PC-3 (cell line): ENCODE data around the gene PLXNA1. TPM values are rescaled to one million over a fixed set of nuclear protein-coding genes. Genes with fewer than 3 reads are reported as not detected.

Experiments
- ATAC-seq: fragments of 200-7000 bp; cut with Tn5 transposase; 2 replicates; pipeline ENCODE4 v1.9.1; 2020; ENCODE audit warnings: mild to moderate bottlenecking, moderate library complexity
- BruUV-seq: library from RNA; stranded (reverse); fragments of 400-500 nt; replicated peaks from 2 replicates; lab custom pipeline; 2021; lab: Mats Ljungman, UMichigan
- CTCF ChIA-PET: fragments of 300-600 bp; sonication (Branson Sonifier 250); formaldehyde crosslinking; loops from one replicate; lab custom pipeline; 2022; ENCODE audit warnings: antibody characterized with exemption; lab: Charles Lee
- POLR2A ChIA-PET: fragments of 300-600 bp; sonication (Branson Sonifier 250); formaldehyde crosslinking; loops from one replicate; lab custom pipeline; 2022; ENCODE audit warnings: antibody characterized with exemption; ENCODE audit not compliant: unreplicated experiment; lab: Charles Lee
- DNase-seq: peaks from one replicate; pipeline ENCODE4 v3.0.0-alpha.2; 2015
- H2AFZ ChIP-seq: fragments of 300-600 bp; sonication (generic); 2 replicates; pipeline ENCODE4 v1.6.0; 2016; ENCODE audit warnings: antibody characterized with exemption, low read length
- H3F3A ChIP-seq: fragments of 300-600 bp; sonication (generic); one replicate; pipeline ENCODE4 v1.6.0; 2017; ENCODE audit warnings: antibody characterized with exemption, low read length, control low read depth, mild to moderate bottlenecking; ENCODE audit not compliant: unreplicated experiment
- H3K27ac ChIP-seq: fragments of 300-600 bp; sonication (generic); 2 replicates; pipeline ENCODE4 v1.5.1; 2016; ENCODE audit warnings: mild to moderate bottlenecking, low read length
- H3K27me3 ChIP-seq: fragments of 300-600 bp; sonication (generic); 2 replicates; pipeline ENCODE4 v1.6.1; 2016; ENCODE audit warnings: low read length, mixed read lengths
- H3K36me3 ChIP-seq: fragments of 300-600 bp; sonication (generic); 2 replicates; pipeline ENCODE4 v1.6.1; 2016; ENCODE audit warnings: low read depth, mixed run types, low read length, mixed read lengths
- H3K4me1 ChIP-seq: fragments of 300-600 bp; sonication (generic); 2 replicates; pipeline ENCODE4 v1.5.1; 2016; ENCODE audit warnings: low read length; ENCODE audit not compliant: insufficient read depth
- H3K4me2 ChIP-seq: fragments of 300-600 bp; sonication (generic); 2 replicates; pipeline ENCODE4 v1.6.0; 2016; ENCODE audit warnings: low read length
- H3K4me3 ChIP-seq: fragments of 300-600 bp; sonication (generic); 2 replicates; pipeline ENCODE4 v1.5.1; 2016; ENCODE audit warnings: mild to moderate bottlenecking, low read length, mixed read lengths
- H3K79me2 ChIP-seq: fragments of 300-600 bp; sonication (generic); 2 replicates; pipeline ENCODE4 v1.6.1; 2017; ENCODE audit warnings: low read length, mixed read lengths
- H3K9ac ChIP-seq: fragments of 300-600 bp; sonication (generic); 2 replicates; pipeline ENCODE4 v1.6.0; 2016; ENCODE audit warnings: mild to moderate bottlenecking, low read length
- H3K9me2 ChIP-seq: fragments of 300-600 bp; sonication (generic); replicated peaks from 2 replicates; pipeline ENCODE4 v1.6.1; 2016; ENCODE audit warnings: mixed run types, low read length, mixed read lengths
- H3K9me3 ChIP-seq: fragments of 300-600 bp; sonication (generic); 2 replicates; pipeline ENCODE4 v1.6.1; 2016; ENCODE audit warnings: low read length, mixed read lengths
- H4K20me1 ChIP-seq: fragments of 300-600 bp; sonication (generic); 2 replicates; pipeline ENCODE4 v1.6.1; 2016; ENCODE audit warnings: low read length, mixed read lengths
- EZH2 ChIP-seq: fragments of 300-600 bp; sonication (generic); IDR thresholded peaks from one replicate; pipeline ENCODE4 v1.6.1; 2017; ENCODE audit warnings: antibody characterized with exemption, mild to moderate bottlenecking, low read length; ENCODE audit not compliant: unreplicated experiment
- EZH2phosphoT487 ChIP-seq: fragments of 300-600 bp; sonication (generic); IDR thresholded peaks from 2 replicates; pipeline ENCODE4 v1.6.1; 2018; ENCODE audit warnings: mild to moderate bottlenecking, antibody characterized with exemption, low read length, borderline replicate concordance
- intact Hi-C: fragments of 100-400 bp; cut with micrococcal nuclease; formaldehyde crosslinking; loops from 2 replicates; pipeline ENCODE4 v1.9.0; 2023
- total RNA-seq: library from RNA; depleted of rRNA; stranded (reverse); fragments of >200 nt; gene quantifications from 2 replicates; pipeline ENCODE4 v1.2.3, GENCODE V29; 2014
- TF ChIP-seq, protein P1 (sequence below): fragments of 300-600 bp; sonication (generic); conservative IDR thresholded peaks from 2 replicates; pipeline ENCODE4 v1.5.1; 2017; ENCODE audit warnings: antibody characterized with exemption, low read depth, mild to moderate bottlenecking, low read length

PLXNA1 gene
- total RNA-seq, 1 experiment from 2014 or later = 30.0 TPM

DNA sequence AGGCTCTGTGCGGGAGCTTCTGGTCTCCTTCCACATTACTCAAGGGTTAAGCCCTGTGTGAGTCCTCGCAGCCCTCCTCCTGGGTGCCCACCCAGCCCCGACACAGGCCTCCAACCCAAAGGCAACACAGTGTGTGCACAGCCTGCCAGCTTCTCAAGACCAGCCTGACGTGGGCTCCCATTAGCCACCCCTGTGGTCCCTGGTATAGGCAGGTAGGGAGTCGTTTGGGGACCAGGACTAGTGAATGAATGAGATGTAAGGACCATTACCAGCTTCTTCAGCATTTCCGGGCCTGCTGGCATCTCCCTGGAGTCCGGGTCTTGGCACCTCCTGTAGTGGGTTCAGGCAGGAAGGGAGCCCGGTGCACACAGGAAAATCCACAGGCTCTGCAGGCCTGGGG is 20.2 kb upstream of the PLXNA1 start:
- BruUV-seq = no TSS peak
- no peaks in the 10 kb centered on the region for H3K27me3 ChIP-seq
- no peaks in the 10 kb centered on the region for H3K79me2 ChIP-seq
- ATAC-seq (no peak), DNase-seq (no peak)
- no peaks in the 10 kb centered on the region for H3K9me3 ChIP-seq
- H3K9me2 ChIP-seq = no peaks in the 10 kb centered on the region
- intact Hi-C loops = loop anchor here (5.0 to 10.0 kb wide), 2 partner anchors 35 to 108 kb away; no protein-coding TSS in a partner anchor
- ChIA-PET CTCF (no interaction called here), POLR2A (no interaction called here)
- no peak overlapping the region for H3K27ac ChIP-seq
- no peak overlapping the region for H3K4me3 ChIP-seq
- no peak overlapping the region for H3K9ac ChIP-seq
- H3K36me3 ChIP-seq = no peaks in the 10 kb centered on the region
- no peaks in the 10 kb centered on the region for H3F3A ChIP-seq
- peaks cover 38% of the 10 kb centered on the region for H3K4me1 ChIP-seq
- TF ChIP-seq, protein P1, sequence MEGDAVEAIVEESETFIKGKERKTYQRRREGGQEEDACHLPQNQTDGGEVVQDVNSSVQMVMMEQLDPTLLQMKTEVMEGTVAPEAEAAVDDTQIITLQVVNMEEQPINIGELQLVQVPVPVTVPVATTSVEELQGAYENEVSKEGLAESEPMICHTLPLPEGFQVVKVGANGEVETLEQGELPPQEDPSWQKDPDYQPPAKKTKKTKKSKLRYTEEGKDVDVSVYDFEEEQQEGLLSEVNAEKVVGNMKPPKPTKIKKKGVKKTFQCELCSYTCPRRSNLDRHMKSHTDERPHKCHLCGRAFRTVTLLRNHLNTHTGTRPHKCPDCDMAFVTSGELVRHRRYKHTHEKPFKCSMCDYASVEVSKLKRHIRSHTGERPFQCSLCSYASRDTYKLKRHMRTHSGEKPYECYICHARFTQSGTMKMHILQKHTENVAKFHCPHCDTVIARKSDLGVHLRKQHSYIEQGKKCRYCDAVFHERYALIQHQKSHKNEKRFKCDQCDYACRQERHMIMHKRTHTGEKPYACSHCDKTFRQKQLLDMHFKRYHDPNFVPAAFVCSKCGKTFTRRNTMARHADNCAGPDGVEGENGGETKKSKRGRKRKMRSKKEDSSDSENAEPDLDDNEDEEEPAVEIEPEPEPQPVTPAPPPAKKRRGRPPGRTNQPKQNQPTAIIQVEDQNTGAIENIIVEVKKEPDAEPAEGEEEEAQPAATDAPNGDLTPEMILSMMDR = no peak
- TF ChIP-seq EZH2phosphoT487 (no peak), EZH2 (no peak)
- no peak overlapping the region for H2AFZ ChIP-seq
- H3K4me2 ChIP-seq = no peak overlapping the region
- no peaks in the 10 kb centered on the region for H4K20me1 ChIP-seq

DNA sequence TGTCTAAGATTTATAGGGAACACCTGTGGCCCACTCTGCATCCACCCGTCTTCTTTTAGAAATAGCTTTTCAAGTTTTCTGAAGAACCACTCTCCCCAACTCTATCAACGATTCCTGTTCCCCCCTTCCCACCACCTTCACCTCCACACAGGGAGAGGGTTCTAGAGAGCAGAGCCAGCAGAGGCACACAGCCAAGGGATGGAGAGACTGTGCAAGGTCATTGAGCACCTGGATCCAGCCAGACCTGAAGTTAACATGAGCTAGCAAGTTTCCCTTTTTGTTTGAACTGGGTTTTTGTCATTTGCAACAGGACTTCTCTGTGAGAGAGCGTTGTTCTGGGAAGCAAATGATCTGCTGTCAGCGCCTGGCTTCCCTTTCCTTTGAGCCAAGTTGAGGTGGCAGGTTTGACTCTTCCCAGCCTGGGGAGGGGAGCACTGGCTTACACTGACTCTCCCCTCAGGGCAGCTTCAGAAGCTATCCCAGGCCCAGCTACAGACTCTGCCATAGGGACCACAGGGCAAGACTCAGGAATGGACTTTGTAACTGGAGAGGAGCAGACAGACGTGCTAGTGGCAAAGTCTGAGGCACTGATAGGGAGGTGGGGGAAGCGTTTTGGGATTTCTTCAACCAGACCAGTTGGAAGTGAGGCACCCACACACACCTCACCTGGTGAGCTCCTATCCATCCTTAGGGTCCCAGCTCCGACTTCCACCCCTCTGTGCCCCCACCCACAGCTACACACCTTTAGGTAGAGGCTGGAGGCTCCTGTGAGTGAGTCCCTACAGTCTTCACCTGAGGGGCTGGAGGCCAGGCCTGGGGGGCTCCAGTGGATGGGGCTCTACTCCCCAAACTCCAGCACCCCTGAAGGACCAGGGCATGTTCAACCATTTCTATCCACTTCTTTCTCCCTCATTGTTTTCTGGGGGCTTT is 19.4 kb upstream of the PLXNA1 start:
- no peak for TF ChIP-seq EZH2phosphoT487
- TF ChIP-seq, protein P1 = no peak
- no peak for TF ChIP-seq EZH2

More for the DNA sequence above, 19.4 kb upstream of the PLXNA1 start:
- H3K27ac ChIP-seq = no peak overlapping the region
- no peaks in the 10 kb centered on the region for H3K9me2 ChIP-seq
- no peak for ATAC-seq
- no peak for DNase-seq
- H4K20me1 ChIP-seq = no peaks in the 10 kb centered on the region
- H3K4me2 ChIP-seq = no peak overlapping the region
- no peaks in the 10 kb centered on the region for H3F3A ChIP-seq
- H3K27me3 ChIP-seq = no peaks in the 10 kb centered on the region
- CTCF ChIA-PET = no interaction called here
- H3K4me3 ChIP-seq = no peak overlapping the region
- POLR2A ChIA-PET = interaction anchor here (0.5 kb wide), 1 partner anchor 144 kb away, joined by 3 read pairs; no protein-coding TSS in a partner anchor
- no TSS peak for BruUV-seq
- no peaks in the 10 kb centered on the region for H3K9me3 ChIP-seq
- no peaks in the 10 kb centered on the region for H3K36me3 ChIP-seq
- no peak overlapping the region for H3K9ac ChIP-seq
- no peaks in the 10 kb centered on the region for H3K79me2 ChIP-seq
- intact Hi-C loops = loop anchor here (5.0 to 10.0 kb wide), 2 partner anchors 36 to 109 kb away; no protein-coding TSS in a partner anchor
- H3K4me1 ChIP-seq = peaks cover 38% of the 10 kb centered on the region
- no peak overlapping the region for H2AFZ ChIP-seq
